Measurements from ENCODE around the gene MTMR2.
"Not testable (repeated sequence)": the region's sequence is repeated elsewhere in the genome, so short reads cannot be mapped to it uniquely, and the experiment has no call there.

Gene MTMR2

GRCh38 chr11:95884376-95884775 lies 39.5 kb downstream of the MTMR2 start:
- no peak for DNase-seq (ENCODE audit: low read depth)

GRCh38 chr11:95883381-95883780 lies 40.5 kb downstream of the MTMR2 start:
- no peak for DNase-seq (ENCODE audit: low read depth)

GRCh38 chr11:95877291-95877690 lies 46.6 kb downstream of the MTMR2 start:
- peak; percentile 93 for DNase-seq (ENCODE audit: low read depth)

GRCh38 chr11:95870877-95871276 lies 53.0 kb downstream of the MTMR2 start:
- DNase-seq (ENCODE audit: low read depth): not testable (repeated sequence)

GRCh38 chr11:95867105-95867504 lies 56.8 kb downstream of the MTMR2 start:
- DNase-seq (ENCODE audit: low read depth): no peak

- peak; percentile 27 for DNase-seq (ENCODE audit: low read depth)
Observed at GRCh38 chr11:95863486-95864140, 60.3 kb downstream of the MTMR2 start.

GRCh38 chr11:95860024-95860423 lies 63.9 kb downstream of the MTMR2 start:
- DNase-seq (ENCODE audit: low read depth): not testable (repeated sequence)

- not testable (repeated sequence) for DNase-seq (ENCODE audit: low read depth)
Observed at GRCh38 chr11:95854362-95854761, 69.5 kb downstream of the MTMR2 start.

- no peak for DNase-seq (ENCODE audit: low read depth)
Observed at GRCh38 chr11:95853862-95854261, 70.0 kb downstream of the MTMR2 start.

GRCh38 chr11:95853138-95853537 lies 70.8 kb downstream of the MTMR2 start:
- DNase-seq (ENCODE audit: low read depth): no peak

GRCh38 chr11:95850137-95850536 lies 73.8 kb downstream of the MTMR2 start:
- DNase-seq (ENCODE audit: low read depth): no peak

- peak; percentile 64 for DNase-seq (ENCODE audit: low read depth)
Observed at GRCh38 chr11:95849087-95849825, 74.7 kb downstream of the MTMR2 start.

GRCh38 chr11:95845167-95845566 lies 78.7 kb downstream of the MTMR2 start:
- DNase-seq (ENCODE audit: low read depth): no peak

GRCh38 chr11:95835768-95836488 lies 88.0 kb downstream of the MTMR2 start:
- DNase-seq (ENCODE audit: low read depth): peak; percentile 76

- DNase-seq (ENCODE audit: low read depth): no peak
Observed at GRCh38 chr11:95835351-95835750, 88.6 kb downstream of the MTMR2 start.

- DNase-seq (ENCODE audit: low read depth): no peak
Observed at GRCh38 chr11:95833378-95833777, 90.5 kb downstream of the MTMR2 start.

- no peak for DNase-seq (ENCODE audit: low read depth)
Observed at GRCh38 chr11:95832763-95833162, 91.1 kb downstream of the MTMR2 start.

GRCh38 chr11:95831198-95831883 lies 92.6 kb downstream of the MTMR2 start:
- DNase-seq (ENCODE audit: low read depth): peak; percentile 49

- DNase-seq (ENCODE audit: low read depth): no peak
Observed at GRCh38 chr11:95829580-95830259, 94.2 kb downstream of the MTMR2 start.

- DNase-seq (ENCODE audit: low read depth): no peak
Observed at GRCh38 chr11:95827696-95828095, 96.2 kb downstream of the MTMR2 start.

- no peak for DNase-seq (ENCODE audit: low read depth)
Observed at GRCh38 chr11:95821640-95822039, 102.3 kb downstream of the MTMR2 start.

GRCh38 chr11:95816037-95816436 lies 107.9 kb downstream of the MTMR2 start:
- DNase-seq (ENCODE audit: low read depth): no peak
